Sciatic nerve (tissue), 2 donors: ENCODE results near the gene STIP1. TPM values are rescaled to one million over a fixed set of nuclear protein-coding genes. Genes with fewer than 3 reads are reported as not detected.
A peak's percentile ranks its signal among the peaks of the same experiment; 100 is the strongest.

Experiments
- ATAC-seq: fragments of 200-7000 bp; cut with Tn5 transposase; one replicate; pipeline ENCODE4 v1.9.1; 2020; ENCODE audit warnings: mild to moderate bottlenecking, moderate library complexity
- DNase-seq: peaks from one replicate; pipeline ENCODE4 v3.0.0-alpha.2; 2020; ENCODE audit warnings: low spot score
- intact Hi-C: fragments of 100-400 bp; cut with DNase I; formaldehyde crosslinking; loops from one replicate; pipeline ENCODE4 v1.14.2; 2022
- total RNA-seq: library from RNA; stranded (reverse); fragmentation: NEBNext Ultra II Directional; extraction: Animal tissue kit (Norgen Biotek cat#: 25700); gene quantifications from one replicate; pipeline ENCODE4 v1.2.1, GENCODE V29; 2021
- donor health status: DM: no; HTN: no; CAD: no.
- donor health status: DM: no; HTN: no; CAD: no.

The STIP1 gene
- total RNA-seq, 1 donor from 2014 or later = 87.6 TPM

DNA sequence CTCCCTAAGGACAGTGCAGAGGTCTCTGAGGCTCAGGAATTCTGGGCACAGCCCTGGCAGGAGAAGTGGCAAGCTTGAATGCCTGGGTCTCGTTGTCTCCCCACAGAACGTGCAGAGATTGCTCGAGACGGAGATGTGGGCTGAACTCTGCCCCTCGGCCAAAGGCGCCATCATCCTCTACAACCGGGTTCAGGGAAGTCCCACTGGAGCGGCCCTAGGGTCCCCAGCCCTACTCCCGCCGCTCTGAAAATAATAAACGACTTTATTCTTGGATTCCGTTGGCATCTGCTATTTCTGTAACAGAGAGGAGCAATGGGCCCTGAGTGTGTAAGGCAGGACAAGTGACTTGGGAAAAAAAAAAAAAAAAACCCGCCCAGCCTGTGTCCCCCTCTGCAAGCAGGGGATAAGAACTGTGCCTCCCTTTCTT lies 43.8 kb downstream of the STIP1 start:
- intact Hi-C loops = no loop called here
- ATAC-seq (no peak), DNase-seq (no peak)

- DNase-seq = peak; percentile 94
- intact Hi-C loops = no loop called here
- peak; percentile 78 for ATAC-seq
These were observed 44.4 kb downstream of the STIP1 start, which contains the start of gene DNAJC4 for GRCh38 chr11:64230171-64230984. DNAJC4 (plus strand) TSS chr11:64230548; CDS start chr11:64230855, 307 bp downstream.

DNA sequence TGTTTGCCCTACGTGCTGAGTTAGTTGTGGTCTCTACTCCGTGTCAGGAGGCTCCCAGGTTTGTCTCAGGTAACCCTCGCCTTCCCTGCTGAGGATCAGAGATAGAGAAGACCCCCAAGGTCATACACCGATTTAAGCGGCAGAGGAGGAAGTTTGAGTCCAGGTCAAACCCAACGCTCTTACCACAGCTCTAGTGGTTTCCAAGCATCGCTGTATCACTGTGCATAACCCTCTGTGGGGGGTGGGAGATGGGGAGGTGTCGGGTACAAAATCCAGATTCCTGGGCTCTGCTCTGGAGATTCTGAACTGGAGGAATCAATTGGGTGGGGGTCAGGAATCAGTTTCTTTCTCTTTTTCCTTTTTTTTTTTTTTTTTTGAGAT lies 45.0 kb downstream of the STIP1 start:
- intact Hi-C loops = no loop called here
- ATAC-seq (no peak), DNase-seq (no peak)

DNA sequence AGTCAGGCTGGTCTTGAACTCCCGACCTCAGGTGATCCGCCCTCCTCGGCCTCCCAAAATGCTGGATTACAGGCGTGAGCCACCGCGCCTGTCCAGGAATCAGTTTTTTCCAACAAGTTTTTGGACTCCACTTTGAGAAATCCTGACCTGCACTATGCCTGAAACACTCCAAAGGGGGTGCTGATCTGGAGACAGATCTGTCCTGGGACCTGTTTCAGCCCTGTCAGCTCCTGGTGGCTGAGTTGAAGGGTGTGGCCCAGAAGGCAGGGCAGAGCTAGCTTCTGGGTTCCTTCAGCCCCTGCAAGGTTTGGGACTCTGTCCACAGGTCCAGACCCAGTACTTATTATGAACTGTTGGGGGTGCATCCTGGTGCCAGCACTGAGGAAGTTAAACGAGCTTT lies 45.6 kb downstream of the STIP1 start:
- ATAC-seq = no peak
- intact Hi-C loops = no loop called here
- DNase-seq = no peak

DNA sequence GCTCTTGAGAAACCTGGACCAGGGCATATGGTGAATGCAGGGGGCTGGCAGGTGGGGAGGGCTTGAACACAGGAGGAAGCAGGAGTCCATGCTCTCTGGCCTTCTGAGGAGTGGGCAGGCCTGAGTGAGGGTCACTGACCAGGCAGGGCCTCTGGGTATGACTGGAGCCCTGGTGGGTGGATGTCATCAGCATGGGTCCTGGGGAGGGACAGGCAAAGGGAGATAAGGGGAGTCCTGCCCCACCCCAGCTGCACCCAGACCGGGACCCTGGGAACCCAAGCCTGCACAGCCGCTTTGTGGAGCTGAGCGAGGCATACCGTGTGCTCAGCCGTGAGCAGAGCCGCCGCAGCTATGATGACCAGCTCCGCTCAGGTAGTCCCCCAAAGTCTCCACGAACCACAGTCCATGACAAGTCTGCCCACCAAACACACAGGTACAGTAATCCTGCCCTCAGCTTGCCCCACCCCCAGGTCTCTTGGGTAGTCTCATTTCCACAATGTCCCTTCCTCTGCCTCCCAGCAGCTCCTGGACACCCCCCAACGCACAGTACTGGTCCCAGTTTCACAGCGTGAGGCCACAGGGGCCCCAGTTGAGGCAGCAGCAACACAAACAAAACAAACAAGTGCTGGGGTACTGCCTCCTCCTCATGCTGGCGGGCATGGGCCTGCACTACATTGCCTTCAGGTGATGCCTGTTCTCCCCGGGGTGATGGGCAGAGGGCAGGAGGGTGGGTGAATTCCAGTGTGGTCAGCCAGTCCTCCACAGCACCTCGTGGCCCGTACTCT lies 46.4 kb downstream of the STIP1 start:
- intact Hi-C loops = no loop called here
- ATAC-seq (no peak), DNase-seq (no peak)

- ATAC-seq (no peak), DNase-seq (no peak)
- intact Hi-C loops = no loop called here
These were observed 47.0 kb downstream of the STIP1 start for GRCh38 chr11:64232967-64233315.

GRCh38 chr11:64233913-64234586 lies 48.1 kb downstream of the STIP1 start, which contains the start of gene VEGFB:
VEGFB (plus strand) TSS chr11:64234584; CDS start chr11:64234834, 250 bp downstream.
- ATAC-seq (peak; percentile 65), DNase-seq (peak; percentile 87)
- intact Hi-C loops = no loop called here

DNA sequence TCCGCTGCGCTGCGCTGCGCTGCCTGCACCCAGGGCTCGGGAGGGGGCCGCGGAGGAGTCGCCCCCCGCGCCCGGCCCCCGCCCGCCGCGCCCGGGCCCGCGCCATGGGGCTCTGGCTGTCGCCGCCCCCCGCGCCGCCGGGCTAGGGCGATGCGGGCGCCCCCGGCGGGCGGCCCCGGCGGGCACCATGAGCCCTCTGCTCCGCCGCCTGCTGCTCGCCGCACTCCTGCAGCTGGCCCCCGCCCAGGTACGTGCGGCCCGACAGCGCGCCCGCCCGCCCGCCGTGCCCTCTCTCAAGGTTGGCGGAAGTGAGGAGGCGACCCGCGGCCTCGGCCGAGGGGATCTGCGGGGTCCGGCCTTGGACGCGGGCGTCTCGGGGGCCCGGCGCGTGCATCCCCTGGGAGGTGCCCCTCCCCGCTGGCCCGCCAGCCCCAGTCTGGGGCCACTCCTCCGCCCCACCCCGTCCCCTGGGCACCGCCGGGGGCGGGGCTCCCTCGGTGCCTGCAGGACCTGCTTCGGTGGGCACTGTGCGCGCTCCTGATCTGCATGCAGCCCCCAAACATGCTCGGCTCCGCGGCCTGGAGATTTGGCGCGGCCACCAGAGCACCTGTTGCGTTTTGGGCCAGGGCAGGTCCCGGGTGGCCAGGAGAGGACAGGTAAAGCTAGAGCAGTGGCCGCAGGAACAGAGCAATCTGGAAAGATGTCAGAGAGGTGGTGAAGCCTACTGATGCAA lies 48.8 kb downstream of the STIP1 start:
- intact Hi-C loops = no loop called here
- DNase-seq (no peak), ATAC-seq (peak; percentile 25)

DNA sequence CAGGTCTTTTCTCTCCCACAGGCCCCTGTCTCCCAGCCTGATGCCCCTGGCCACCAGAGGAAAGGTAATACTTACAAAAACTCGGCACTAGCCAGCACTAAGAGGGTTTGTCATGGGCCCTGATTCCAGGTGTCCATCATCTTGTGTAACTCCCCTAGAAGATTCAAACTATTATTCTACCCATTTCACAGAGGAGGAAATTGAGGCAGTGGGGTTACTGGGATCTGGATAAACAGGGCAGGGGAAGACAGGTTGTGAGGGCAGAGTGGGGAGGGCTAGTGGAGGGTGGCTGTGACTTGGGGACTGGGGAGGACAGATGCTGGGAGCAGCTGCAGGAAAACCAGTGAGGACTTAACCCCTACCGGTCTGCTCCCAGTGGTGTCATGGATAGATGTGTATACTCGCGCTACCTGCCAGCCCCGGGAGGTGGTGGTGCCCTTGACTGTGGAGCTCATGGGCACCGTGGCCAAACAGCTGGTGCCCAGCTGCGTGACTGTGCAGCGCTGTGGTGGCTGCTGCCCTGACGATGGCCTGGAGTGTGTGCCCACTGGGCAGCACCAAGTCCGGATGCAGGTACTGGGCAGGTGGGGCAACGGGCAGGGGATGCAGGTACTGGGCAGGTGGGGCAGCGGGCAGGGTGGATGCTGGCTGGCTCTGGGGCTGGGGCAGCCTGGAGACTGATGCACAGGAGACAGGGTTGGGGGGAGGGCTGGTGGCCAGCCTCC lies 49.6 kb downstream of the STIP1 start:
- DNase-seq = peak; percentile 56
- ATAC-seq = no peak
- intact Hi-C loops = no loop called here

DNA sequence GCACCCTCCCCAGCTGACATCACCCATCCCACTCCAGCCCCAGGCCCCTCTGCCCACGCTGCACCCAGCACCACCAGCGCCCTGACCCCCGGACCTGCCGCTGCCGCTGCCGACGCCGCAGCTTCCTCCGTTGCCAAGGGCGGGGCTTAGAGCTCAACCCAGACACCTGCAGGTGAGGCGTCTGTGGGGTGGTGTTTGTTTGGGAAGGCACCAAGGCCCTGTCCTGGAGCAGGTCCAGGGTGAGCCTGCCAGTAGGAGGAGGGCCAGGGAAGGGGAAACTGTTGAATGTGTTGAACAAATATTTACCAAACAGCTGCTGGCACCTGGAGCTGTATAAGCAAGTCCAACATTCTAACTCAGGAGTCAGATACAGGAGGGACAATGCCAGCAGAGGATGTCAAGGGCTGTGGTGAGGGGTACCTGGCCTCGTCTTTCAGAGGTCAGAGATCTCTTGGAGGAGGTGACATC lies 51.5 kb downstream of the STIP1 start:
- no peak for ATAC-seq
- no peak for DNase-seq
- intact Hi-C loops = no loop called here

DNA sequence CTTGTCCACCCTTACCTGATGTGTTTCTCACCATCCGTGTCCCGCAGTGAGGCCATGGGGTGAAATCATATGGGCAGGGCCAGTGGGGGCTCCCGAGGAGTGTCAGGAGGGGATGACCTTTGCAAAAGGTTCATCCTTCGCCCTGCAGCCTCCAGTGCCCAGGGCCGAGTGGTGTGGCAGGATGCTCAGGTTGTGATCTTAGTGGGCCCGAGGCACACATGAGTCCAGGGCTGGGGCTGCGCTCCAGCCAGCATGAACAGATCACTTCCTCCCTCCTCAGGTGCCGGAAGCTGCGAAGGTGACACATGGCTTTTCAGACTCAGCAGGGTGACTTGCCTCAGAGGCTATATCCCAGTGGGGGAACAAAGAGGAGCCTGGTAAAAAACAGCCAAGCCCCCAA lies 52.1 kb downstream of the STIP1 start:
- intact Hi-C loops = no loop called here

GRCh38 chr11:64238999-64239398 lies 53.0 kb downstream of the STIP1 start:
- no peak for DNase-seq
- ATAC-seq = no peak
- intact Hi-C loops = no loop called here

More for the DNA sequence above, 52.1 kb downstream of the STIP1 start:
- DNase-seq (no peak), ATAC-seq (no peak)

GRCh38 chr11:64239662-64240434 lies 53.9 kb downstream of the STIP1 start:
- ATAC-seq (no peak), DNase-seq (no peak)
- intact Hi-C loops = no loop called here

- ATAC-seq (peak; percentile 84), DNase-seq (peak; percentile 98)
- intact Hi-C loops = no loop called here
These were observed 54.7 kb downstream of the STIP1 start, which contains the start of gene FKBP2 for GRCh38 chr11:64240435-64241240. FKBP2 (plus strand) TSS chr11:64241095; CDS start chr11:64242388, 1,293 bp downstream.

- DNase-seq (peak; percentile 100), ATAC-seq (peak; percentile 92)
- intact Hi-C loops = no loop called here
These were observed 55.2 kb downstream of the STIP1 start for GRCh38 chr11:64241241-64241490.

DNA sequence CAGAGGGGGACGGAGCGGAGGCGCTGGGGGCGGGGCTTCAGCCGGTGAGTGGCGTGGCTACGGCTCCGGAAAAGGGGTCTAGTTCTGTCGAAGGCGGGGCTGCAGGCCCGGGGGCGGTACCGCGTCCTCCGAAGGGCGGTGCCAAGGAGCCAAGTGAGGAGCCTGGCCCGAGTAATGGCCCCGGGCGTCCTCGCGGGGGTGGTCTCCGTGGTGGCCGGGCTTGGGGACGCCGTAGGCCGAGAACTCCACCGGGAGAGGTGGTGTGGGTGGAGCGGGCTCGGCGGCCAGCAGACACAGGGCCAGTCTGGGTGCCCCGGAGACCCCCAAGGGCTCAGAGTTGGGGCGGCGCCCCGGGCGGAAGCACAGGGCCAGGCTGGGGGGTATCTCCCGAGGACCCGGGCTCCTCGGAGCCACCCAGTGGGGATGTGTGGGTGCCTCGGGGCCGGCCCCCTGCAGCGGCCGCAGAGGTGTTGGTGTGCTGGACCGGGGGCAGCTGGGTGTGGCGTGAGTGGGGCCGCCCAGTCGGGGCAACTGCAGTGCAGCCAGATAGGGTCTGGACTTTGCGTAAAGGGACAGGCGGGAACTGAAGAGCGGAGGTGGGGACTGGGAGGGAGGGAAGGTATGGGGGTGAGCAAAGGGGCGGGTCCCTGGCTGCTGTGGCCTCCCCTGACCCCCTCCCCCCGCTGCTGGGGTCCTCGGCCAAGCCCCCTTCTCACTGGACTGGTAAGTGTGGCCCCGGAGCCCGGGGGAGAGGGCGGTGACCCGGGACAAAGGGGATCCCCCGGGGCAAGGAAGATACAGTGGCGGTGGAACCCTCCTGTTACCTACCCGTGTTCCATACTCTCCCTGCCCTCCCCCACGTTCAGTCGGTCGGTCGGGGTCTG lies 55.8 kb downstream of the STIP1 start:
- ATAC-seq (peak; percentile 7), DNase-seq (peak; percentile 82)
- intact Hi-C loops = no loop called here
